ENCODE measurements around the gene TBX4.

The TBX4 gene

GRCh38 chr17:61496957-61497653, 44.9 kb downstream of the TBX4 start:
- no peaks in the 10 kb centered on the region for H3K36me3 ChIP-seq (ENCODE audit: control insufficient read depth in 2 of 2, insufficient read depth in 2 of 2, low read length in 2 of 2)
- no peak overlapping the region for H3K9ac ChIP-seq (ENCODE audit: low read length in 2 of 2)
- no peak overlapping the region for H3K4me3 ChIP-seq (ENCODE audit: low read length in 2 of 2)
- no peak overlapping the region for H3K27ac ChIP-seq (ENCODE audit: low read length)
- no peaks in the 10 kb centered on the region for H3K9me3 ChIP-seq (ENCODE audit: control insufficient read depth in 2 of 2, low read length in 2 of 2)
- H3K4me1 ChIP-seq (ENCODE audit: control insufficient read depth, insufficient read depth, low read length) = peaks cover 7% of the 10 kb centered on the region
- peaks cover 0 to 3% of the 10 kb centered on the region in 2 donors for H3K27me3 ChIP-seq (ENCODE audit: control insufficient read depth in 1 of 2, insufficient read depth in 2 of 2, low read length in 2 of 2)

DNA sequence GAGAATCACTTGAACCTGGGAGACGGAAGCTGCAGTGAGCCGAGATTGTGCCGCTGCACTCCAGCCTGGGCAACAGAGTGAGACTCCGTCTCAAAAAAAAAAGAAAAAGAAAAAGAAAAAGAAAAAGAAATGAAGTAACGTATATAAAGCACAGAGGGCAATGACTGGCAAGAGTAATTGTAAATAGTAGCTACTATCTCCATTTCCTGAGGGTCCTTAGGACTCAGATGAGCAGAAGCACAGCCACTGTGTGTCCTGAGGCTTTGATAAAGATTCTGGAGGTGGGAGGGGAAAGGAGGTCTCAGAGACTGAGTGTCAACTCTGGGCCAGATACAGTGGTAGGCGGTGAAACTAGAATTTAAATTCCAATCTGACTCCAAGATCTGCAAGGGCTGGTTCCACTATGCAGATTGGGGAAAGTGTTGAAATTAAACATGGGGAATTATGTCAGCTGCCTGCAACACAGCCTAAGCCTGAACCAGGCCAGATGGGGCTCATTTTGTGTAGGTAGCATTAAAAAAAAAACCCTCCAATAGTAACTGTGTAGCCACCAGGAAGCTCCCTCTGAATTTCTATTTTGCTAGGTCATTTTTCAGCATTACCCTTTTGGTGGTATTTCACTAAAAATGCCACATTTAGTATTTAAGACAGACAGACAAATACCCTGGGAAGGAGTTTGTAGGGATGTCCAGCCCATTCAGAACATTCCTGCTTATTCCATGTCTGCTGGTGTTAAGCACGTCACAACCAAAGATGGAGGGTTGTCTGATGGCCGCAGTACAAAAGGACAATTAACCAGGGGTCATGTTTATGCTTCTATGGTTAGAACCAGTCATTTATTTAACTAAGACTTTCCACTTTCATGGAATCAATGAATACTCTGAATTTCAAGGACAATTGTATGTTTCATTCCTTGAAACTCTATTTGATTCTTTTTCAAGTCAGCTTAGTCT, 46.1 kb downstream of the TBX4 start:
- Histone ChIP-seq H3K9me3 (ENCODE audit: control insufficient read depth in 2 of 2, low read length in 2 of 2) (no peaks in the 10 kb centered on the region), H3K36me3 (ENCODE audit: control insufficient read depth in 2 of 2, insufficient read depth in 2 of 2, low read length in 2 of 2) (no peaks in the 10 kb centered on the region), H3K9ac (ENCODE audit: low read length in 2 of 2) (no peak overlapping the region), H3K4me3 (ENCODE audit: low read length in 2 of 2) (no peak overlapping the region), H3K27ac (ENCODE audit: low read length) (no peak overlapping the region), H3K4me1 (ENCODE audit: control insufficient read depth, insufficient read depth, low read length) (peaks cover under 1% of the 10 kb centered on the region), H3K27me3 (ENCODE audit: control insufficient read depth in 1 of 2, insufficient read depth in 2 of 2, low read length in 2 of 2) (peaks cover 0 to 3% of the 10 kb centered on the region in 2 donors)

DNA sequence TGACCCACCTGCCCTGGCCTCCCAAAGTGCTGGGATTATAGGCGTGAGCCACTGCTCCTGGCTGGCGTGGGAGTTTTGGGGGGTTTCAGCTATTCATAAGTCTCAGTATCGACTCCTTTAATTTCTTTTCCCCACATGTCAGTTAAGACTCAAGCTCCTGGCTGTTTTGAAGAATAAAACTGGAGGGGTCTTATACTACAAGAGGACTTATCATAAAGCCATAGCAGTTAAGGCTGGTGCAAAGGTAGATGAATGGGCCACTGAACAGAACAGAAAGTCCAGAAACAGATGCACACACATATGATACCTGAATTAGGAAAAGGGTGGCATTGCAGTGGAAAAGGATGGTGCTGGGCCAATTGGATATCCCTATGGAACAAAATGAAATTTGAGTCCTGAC, 47.4 kb downstream of the TBX4 start:
- Histone ChIP-seq H3K9ac (ENCODE audit: low read length in 2 of 2) (no peak overlapping the region), H3K4me3 (ENCODE audit: low read length in 2 of 2) (no peak overlapping the region), H3K36me3 (ENCODE audit: control insufficient read depth in 2 of 2, insufficient read depth in 2 of 2, low read length in 2 of 2) (no peaks in the 10 kb centered on the region), H3K27me3 (ENCODE audit: control insufficient read depth in 1 of 2, insufficient read depth in 2 of 2, low read length in 2 of 2) (peaks cover 0 to 3% of the 10 kb centered on the region in 2 donors), H3K4me1 (ENCODE audit: control insufficient read depth, insufficient read depth, low read length) (no peaks in the 10 kb centered on the region), H3K27ac (ENCODE audit: low read length) (no peak overlapping the region), H3K9me3 (ENCODE audit: control insufficient read depth in 2 of 2, low read length in 2 of 2) (no peaks in the 10 kb centered on the region)

- no peak overlapping the region for H3K4me3 ChIP-seq (ENCODE audit: low read length in 2 of 2)
- peaks cover 0 to 3% of the 10 kb centered on the region in 2 donors for H3K27me3 ChIP-seq (ENCODE audit: control insufficient read depth in 1 of 2, insufficient read depth in 2 of 2, low read length in 2 of 2)
- no peaks in the 10 kb centered on the region for H3K9me3 ChIP-seq (ENCODE audit: control insufficient read depth in 2 of 2, low read length in 2 of 2)
- H3K4me1 ChIP-seq (ENCODE audit: control insufficient read depth, insufficient read depth, low read length) = no peaks in the 10 kb centered on the region
- H3K27ac ChIP-seq (ENCODE audit: low read length) = no peak overlapping the region
- H3K9ac ChIP-seq (ENCODE audit: low read length in 2 of 2) = no peak overlapping the region
- no peaks in the 10 kb centered on the region for H3K36me3 ChIP-seq (ENCODE audit: control insufficient read depth in 2 of 2, insufficient read depth in 2 of 2, low read length in 2 of 2)
Measured at GRCh38 chr17:61500287-61500686, 48.1 kb downstream of the TBX4 start.

GRCh38 chr17:61502292-61502691, 50.1 kb downstream of the TBX4 start:
- no peak overlapping the region for H3K4me3 ChIP-seq (ENCODE audit: low read length in 2 of 2)
- H3K4me1 ChIP-seq (ENCODE audit: control insufficient read depth, insufficient read depth, low read length) = no peaks in the 10 kb centered on the region

DNA sequence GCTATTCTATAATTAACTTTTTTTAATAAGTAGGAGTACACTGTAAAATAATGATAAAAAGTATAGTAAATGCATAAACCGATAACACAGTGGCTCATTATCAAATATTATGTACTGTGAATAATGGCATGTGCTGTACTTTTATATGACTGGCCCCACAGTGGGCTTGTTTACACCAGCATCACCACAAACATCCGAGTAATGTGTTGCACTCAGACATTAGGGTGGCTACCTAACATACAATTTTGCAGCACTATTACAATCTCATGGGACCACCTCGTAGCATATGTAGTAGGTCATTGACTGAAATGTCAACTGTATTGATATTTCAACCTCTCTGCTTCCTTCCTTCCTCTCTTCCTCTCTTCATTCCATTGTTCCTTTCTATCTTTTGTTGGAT, 51.7 kb downstream of the TBX4 start:
- H3K36me3 ChIP-seq (ENCODE audit: control insufficient read depth in 2 of 2, insufficient read depth in 2 of 2, low read length in 2 of 2) = no peaks in the 10 kb centered on the region
- no peaks in the 10 kb centered on the region for H3K9me3 ChIP-seq (ENCODE audit: control insufficient read depth in 2 of 2, low read length in 2 of 2)
- no peak overlapping the region for H3K27ac ChIP-seq (ENCODE audit: low read length)
- H3K9ac ChIP-seq (ENCODE audit: low read length in 2 of 2) = no peak overlapping the region
- H3K4me1 ChIP-seq (ENCODE audit: control insufficient read depth, insufficient read depth, low read length) = no peaks in the 10 kb centered on the region
- peaks cover 3 to 5% of the 10 kb centered on the region in 2 donors for H3K27me3 ChIP-seq (ENCODE audit: control insufficient read depth in 1 of 2, insufficient read depth in 2 of 2, low read length in 2 of 2)
- H3K4me3 ChIP-seq (ENCODE audit: low read length in 2 of 2) = no peak overlapping the region

More at GRCh38 chr17:61502292-61502691, 50.1 kb downstream of the TBX4 start:
- H3K9me3 ChIP-seq (ENCODE audit: control insufficient read depth in 2 of 2, low read length in 2 of 2) = no peaks in the 10 kb centered on the region
- no peak overlapping the region for H3K27ac ChIP-seq (ENCODE audit: low read length)
- no peak overlapping the region for H3K9ac ChIP-seq (ENCODE audit: low read length in 2 of 2)
- no peaks in the 10 kb centered on the region for H3K36me3 ChIP-seq (ENCODE audit: control insufficient read depth in 2 of 2, insufficient read depth in 2 of 2, low read length in 2 of 2)
- peaks cover 3 to 5% of the 10 kb centered on the region in 2 donors for H3K27me3 ChIP-seq (ENCODE audit: control insufficient read depth in 1 of 2, insufficient read depth in 2 of 2, low read length in 2 of 2)

GRCh38 chr17:61504697-61505096, 52.5 kb downstream of the TBX4 start:
- H3K27ac ChIP-seq (ENCODE audit: low read length) = no peak overlapping the region
- H3K4me1 ChIP-seq (ENCODE audit: control insufficient read depth, insufficient read depth, low read length) = no peaks in the 10 kb centered on the region
- H3K9ac ChIP-seq (ENCODE audit: low read length in 2 of 2) = no peak overlapping the region
- peaks cover 3 to 5% of the 10 kb centered on the region in 2 donors for H3K27me3 ChIP-seq (ENCODE audit: control insufficient read depth in 1 of 2, insufficient read depth in 2 of 2, low read length in 2 of 2)
- H3K36me3 ChIP-seq (ENCODE audit: control insufficient read depth in 2 of 2, insufficient read depth in 2 of 2, low read length in 2 of 2) = no peaks in the 10 kb centered on the region
- no peaks in the 10 kb centered on the region for H3K9me3 ChIP-seq (ENCODE audit: control insufficient read depth in 2 of 2, low read length in 2 of 2)
- no peak overlapping the region for H3K4me3 ChIP-seq (ENCODE audit: low read length in 2 of 2)

- no peak overlapping the region for H3K9ac ChIP-seq (ENCODE audit: low read length in 2 of 2)
- no peak overlapping the region for H3K27ac ChIP-seq (ENCODE audit: low read length)
- H3K4me3 ChIP-seq (ENCODE audit: low read length in 2 of 2) = no peak overlapping the region
- peaks cover 3 to 5% of the 10 kb centered on the region in 2 donors for H3K27me3 ChIP-seq (ENCODE audit: control insufficient read depth in 1 of 2, insufficient read depth in 2 of 2, low read length in 2 of 2)
- no peaks in the 10 kb centered on the region for H3K36me3 ChIP-seq (ENCODE audit: control insufficient read depth in 2 of 2, insufficient read depth in 2 of 2, low read length in 2 of 2)
- H3K9me3 ChIP-seq (ENCODE audit: control insufficient read depth in 2 of 2, low read length in 2 of 2) = no peaks in the 10 kb centered on the region
- H3K4me1 ChIP-seq (ENCODE audit: control insufficient read depth, insufficient read depth, low read length) = no peaks in the 10 kb centered on the region
Measured at GRCh38 chr17:61505846-61506627, 53.8 kb downstream of the TBX4 start.

DNA sequence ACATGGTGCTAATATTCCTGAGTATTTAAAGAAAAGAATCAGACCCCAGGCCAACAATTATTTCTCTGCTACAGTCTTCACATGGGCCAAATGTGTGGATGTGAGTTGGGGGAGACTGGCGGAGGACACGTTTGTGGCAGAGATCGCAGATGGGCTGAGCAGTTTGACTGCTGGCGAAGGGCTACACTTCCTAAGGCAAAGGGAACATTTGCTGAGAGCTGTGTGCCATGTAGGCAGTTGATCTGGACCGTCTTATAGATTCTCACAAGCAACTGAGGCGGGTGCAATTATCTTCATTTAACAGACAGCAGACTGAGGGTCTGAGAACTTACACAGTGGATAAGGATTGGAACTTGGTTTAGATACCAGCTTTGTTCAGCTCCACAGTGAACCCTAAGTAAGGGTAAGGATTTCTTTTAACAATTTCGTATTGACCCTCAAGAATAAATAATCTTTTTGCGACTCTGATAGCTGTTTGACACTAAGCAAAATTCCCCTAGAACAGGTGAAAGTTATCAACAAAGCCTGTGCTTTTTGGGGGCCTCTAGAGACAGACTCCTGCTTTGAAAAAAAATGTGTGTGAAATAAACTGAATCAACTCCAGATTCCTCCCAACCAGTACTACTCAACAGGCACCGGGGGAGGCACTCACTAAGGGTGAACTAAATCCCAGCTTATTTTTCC, 55.3 kb downstream of the TBX4 start:
- no peak overlapping the region for H3K27ac ChIP-seq (ENCODE audit: low read length)
- H3K9ac ChIP-seq (ENCODE audit: low read length in 2 of 2) = no peak overlapping the region

GRCh38 chr17:61508912-61509311, 56.7 kb downstream of the TBX4 start:
- Histone ChIP-seq H3K4me3 (ENCODE audit: low read length in 2 of 2) (no peak overlapping the region), H3K4me1 (ENCODE audit: control insufficient read depth, insufficient read depth, low read length) (no peaks in the 10 kb centered on the region), H3K27me3 (ENCODE audit: control insufficient read depth in 1 of 2, insufficient read depth in 2 of 2, low read length in 2 of 2) (peaks cover 0 to 5% of the 10 kb centered on the region in 2 donors), H3K9ac (ENCODE audit: low read length in 2 of 2) (no peak overlapping the region), H3K9me3 (ENCODE audit: control insufficient read depth in 2 of 2, low read length in 2 of 2) (no peaks in the 10 kb centered on the region), H3K36me3 (ENCODE audit: control insufficient read depth in 2 of 2, insufficient read depth in 2 of 2, low read length in 2 of 2) (no peaks in the 10 kb centered on the region), H3K27ac (ENCODE audit: low read length) (no peak overlapping the region)

More for the DNA sequence above, 55.3 kb downstream of the TBX4 start:
- Histone ChIP-seq H3K36me3 (ENCODE audit: control insufficient read depth in 2 of 2, insufficient read depth in 2 of 2, low read length in 2 of 2) (no peaks in the 10 kb centered on the region), H3K4me3 (ENCODE audit: low read length in 2 of 2) (no peak overlapping the region), H3K27me3 (ENCODE audit: control insufficient read depth in 1 of 2, insufficient read depth in 2 of 2, low read length in 2 of 2) (peaks cover 0 to 5% of the 10 kb centered on the region in 2 donors), H3K4me1 (ENCODE audit: control insufficient read depth, insufficient read depth, low read length) (no peaks in the 10 kb centered on the region), H3K9me3 (ENCODE audit: control insufficient read depth in 2 of 2, low read length in 2 of 2) (no peaks in the 10 kb centered on the region)
